GM18505 (cell line): Measurements from ENCODE around the gene SIPA1L2.

Experiments used
- ATAC-seq: cut with Tn5 transposase; IDR thresholded peaks from one replicate; pipeline ENCODE4 v1.9.1; 2021; ENCODE audit not compliant: unreplicated experiment
- POLR2A ChIP-seq: IDR thresholded peaks from 4 replicates; pipeline ENCODE4 v1.6.1; 2011; ENCODE audit warnings: borderline replicate concordance; ENCODE audit not compliant: insufficient read depth, insufficient read length; ENCODE audit errors: extremely low read depth

The SIPA1L2 gene

DNA sequence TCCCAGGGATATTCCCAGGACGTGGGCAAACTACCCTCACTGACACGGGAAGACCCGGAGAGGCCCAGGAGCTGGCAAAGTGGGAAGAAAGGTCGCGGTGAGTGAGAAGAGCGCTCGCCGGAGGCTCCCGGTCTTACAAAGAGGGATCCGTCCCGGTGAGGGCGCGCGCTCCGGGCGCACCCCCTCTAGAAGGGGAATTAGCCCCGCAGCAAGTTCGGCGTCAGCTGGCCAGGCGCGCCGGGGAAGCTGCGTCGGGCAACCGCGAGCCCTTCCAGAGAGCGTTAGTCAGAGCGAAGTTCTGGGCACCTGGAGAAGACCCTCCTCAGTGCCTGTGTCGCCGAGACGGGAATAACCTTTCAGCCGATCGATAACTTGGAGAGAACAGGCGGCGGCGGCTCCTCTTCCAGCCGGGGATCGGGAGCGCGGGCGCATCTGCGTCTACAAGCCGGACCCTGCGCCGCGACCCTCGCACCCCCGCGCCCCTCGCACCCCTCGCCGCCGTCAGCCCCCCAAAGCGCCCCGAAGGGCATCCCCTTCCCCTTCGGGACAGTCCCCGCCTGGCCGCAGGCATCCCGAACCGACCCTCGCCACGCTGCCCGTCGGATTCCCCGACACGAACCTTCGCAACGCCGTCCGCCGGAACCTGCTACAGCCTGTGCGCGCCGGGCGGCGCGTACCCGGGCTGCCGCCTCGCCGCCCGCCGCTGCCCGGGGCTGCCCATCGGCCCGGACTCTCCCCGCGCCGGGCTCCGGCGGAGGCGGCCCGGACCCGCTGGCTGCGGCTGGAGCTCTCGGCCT lies 485 bp downstream of the SIPA1L2 start:
- ATAC-seq = peak; percentile 35
- TF ChIP-seq POLR2A = no peak

DNA sequence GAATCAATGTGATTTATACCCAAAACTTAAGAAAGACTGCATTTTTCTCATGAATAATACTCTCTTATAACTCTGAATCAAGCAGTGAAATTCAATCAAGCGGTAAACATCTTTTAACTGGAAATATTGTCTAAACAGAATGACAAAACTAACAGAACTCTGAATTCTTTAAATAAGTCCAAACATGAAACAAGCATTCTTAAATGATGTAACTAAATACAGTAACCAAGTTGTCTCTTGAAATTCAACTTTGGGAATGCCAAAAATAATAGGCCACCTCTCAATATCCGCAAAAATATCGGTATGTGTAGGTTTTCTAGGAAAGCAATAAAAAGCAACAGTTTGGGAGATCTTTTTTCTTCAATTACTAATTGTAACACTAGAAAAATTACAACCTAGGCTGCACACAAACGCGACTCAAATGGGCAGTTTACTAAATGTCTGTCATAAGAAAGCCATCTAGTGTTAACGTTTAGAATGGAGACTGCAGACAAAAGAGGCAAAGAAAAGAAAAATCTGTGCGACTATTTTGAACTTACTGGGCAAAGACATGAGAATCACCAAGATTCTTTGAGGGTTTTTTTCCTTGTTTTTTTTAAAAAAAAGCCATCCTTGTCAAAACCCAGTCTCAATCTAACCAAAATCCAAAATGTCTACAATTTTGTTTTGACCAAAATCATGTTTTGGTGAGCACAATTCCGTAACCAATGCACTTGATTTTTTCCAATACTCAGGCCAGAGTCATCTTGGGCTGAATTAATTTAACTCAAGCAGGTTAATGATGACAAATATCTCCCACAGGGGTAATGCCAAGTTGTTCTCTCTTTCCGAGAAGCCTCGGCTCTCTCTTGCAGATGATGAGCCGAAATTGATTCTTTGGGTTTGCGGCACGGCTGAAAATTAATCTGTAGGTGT lies 1.3 kb downstream of the SIPA1L2 start:
- ATAC-seq = no peak
- no peak for TF ChIP-seq POLR2A

DNA sequence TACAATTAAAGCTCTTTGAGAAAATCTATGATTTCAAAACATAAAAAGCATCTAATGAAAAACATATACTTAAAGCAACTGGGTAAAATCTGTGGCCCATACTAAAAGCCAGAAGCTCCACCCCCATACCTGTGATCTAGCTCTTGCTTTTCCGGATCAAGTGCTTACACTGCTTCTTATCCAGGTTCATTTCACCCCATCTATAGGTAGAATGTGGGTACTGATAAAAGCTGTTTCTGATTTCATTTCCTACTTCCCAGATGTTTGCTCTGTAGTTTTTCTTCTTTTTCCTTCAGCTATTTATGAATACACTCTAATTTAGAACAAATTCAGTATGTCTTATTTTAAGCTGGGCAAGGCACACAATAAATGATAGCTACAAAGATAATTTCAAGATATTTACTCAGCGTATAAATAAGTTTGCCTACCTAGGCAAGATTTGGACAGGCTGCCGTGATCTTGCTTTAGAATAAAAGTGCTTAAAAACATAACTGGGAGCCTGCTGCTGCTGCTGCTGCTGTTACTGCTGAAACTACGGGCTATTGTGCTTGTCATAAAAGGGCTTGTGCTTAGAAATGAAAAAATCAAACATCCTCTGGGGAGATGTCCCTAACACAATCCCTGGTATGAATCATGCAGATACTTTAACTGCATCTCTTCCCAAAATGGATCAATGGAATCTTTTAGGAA lies 2.1 kb downstream of the SIPA1L2 start:
- TF ChIP-seq POLR2A = no peak
- ATAC-seq = no peak

DNA sequence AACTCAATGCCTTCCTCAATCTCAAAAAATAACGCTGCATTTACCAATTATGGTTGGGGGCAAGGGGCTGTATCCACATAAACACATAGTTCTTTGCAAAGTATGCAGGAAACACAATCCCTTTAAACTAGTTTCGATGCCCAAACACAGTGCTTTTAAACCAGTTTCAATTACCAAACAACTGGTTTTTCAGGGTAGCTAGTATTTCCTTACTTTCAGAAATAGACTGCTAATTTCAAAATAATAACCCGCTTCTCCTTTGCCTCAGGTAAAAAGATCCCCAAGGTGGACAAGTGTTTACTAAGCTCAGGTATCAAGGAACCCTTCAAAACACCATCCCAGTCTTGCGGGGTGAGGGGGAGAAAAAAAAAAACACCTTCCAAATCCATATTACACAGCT lies 2.8 kb downstream of the SIPA1L2 start:
- TF ChIP-seq POLR2A = no peak
- ATAC-seq = no peak

DNA sequence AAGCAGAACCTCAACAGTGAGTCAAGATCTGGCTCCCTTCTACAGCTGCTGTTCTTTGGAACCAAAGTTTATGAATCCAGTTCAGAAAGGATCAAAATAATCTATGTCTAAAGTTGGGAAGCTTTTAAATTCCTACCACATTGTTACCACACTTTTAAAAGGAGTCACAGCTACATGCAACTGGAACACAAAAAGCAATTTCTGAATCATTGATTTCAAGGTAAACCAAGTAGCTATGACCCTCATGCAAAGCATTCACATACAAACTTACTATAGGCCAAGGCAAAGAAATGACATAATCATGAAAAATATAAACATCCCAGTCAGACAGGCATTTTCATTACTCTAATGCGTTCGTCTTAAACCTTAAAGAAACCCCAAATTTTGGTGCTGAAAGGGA lies 3.5 kb downstream of the SIPA1L2 start:
- TF ChIP-seq POLR2A = no peak
- no peak for ATAC-seq

DNA sequence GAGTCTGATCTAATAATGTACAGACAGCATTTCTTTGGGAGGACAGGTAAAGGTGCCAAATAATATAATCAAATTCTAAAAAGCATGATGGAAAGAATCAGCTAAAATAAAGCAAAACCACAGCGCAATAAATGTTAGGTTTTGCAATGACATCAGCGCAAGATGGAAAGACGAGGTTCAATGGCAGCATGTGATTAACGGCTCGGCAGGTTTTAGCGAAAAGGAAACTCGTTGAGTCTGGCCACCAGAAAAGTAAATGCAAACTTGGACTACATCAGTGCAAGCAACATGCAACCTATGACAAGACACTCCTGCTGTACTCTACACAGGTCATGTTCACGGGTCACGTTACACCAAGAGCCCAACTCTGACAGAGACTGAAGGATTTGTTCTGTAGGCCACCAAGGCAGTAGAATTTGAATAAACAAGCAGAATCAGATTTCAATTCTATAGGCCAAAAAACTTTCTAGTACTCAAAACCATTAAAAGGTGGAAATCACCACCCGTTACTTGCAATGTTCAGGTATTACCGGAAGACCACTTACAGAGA lies 4.5 kb downstream of the SIPA1L2 start:
- TF ChIP-seq POLR2A = no peak
- no peak for ATAC-seq

DNA sequence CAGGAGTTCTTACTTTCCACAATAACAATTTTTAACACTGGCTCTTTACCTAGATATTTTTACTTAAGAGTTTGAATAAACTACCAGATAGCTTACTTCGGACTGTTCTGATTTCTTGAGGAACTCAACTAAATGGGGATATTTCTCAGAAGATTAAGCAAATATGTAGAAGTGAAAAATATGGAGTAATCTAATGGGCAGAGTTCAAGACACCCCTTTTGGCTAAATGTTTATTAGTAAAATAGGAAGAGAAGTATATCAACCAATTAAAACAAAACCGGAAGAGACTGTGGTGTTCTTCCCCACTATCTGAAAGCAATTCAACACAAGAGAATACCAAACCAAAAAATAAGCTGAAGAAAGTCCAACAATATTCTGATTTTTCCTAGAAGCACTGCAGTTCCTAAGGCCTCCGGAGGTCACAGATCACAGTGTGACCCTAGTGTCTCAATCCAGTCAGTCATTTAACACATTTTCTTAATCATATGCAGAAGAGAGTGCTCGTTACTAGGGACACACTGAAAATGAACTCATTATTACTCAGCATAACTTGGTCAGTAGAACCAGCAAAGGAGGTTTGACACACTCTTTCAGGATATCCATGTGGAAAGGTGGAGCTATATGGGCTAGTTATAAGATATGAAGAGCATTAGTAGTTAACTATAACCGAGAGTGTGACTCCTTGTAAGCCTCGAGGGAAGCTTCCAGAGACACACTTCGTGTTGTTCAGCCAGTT lies 5.2 kb downstream of the SIPA1L2 start:
- no peak for TF ChIP-seq POLR2A
- no peak for ATAC-seq

DNA sequence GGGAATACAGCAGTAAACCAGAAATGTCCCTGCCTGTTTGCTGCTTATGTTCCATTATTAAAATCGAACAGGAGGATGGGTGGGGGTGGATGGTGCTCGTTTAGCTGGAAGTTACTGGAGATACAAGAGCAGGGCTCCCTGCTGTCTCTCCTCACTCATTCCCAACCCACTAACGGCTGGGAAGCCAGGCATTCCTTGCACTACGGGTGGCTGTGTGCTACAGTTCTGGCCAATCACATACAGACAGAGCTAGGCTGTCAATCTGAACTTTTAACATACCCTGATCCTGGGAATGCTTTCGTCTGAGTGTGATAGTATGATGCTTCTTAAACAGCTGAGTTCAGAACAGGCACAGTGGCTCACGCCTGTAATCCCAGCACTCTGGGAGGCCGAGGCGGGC lies 7.0 kb downstream of the SIPA1L2 start:
- no peak for TF ChIP-seq POLR2A
- ATAC-seq = no peak

DNA sequence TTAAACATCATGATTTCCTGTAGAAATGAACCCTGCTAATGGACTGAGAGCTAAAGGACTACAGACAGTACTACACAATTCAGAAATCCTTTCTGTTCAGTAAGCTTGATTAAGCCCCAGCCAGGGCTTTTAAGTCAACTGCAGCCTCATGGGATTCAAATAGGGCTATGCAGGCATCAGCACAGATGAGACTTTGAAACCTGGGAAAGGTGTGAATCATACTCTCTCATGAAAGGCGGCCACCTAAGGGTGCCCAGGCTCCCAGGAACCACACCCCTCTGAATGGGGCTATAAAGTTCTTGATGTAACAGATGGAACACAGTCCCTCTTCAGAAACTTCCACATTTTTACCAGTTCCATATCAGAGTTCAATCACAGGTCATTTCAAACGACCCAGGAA lies 7.6 kb downstream of the SIPA1L2 start:
- no peak for TF ChIP-seq POLR2A
- no peak for ATAC-seq

DNA sequence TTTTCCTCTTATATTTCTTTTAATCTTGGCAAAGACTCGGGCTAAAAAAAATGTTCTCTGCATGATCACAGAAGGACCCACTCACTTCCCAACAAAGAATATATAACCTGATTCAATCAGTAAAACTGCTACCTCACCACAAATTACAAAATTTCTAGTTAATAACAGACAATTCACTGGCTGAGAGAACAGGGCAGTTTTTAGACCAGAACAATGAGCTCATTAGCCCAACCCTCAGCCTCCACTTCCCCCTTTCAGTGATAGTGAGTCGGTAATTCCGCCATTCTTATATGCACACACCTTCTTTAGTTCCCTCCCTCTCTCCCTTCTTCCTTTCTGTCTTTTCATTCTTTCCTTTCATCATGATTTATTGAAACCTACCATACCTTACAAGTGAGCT lies 8.9 kb downstream of the SIPA1L2 start:
- no peak for TF ChIP-seq POLR2A

DNA sequence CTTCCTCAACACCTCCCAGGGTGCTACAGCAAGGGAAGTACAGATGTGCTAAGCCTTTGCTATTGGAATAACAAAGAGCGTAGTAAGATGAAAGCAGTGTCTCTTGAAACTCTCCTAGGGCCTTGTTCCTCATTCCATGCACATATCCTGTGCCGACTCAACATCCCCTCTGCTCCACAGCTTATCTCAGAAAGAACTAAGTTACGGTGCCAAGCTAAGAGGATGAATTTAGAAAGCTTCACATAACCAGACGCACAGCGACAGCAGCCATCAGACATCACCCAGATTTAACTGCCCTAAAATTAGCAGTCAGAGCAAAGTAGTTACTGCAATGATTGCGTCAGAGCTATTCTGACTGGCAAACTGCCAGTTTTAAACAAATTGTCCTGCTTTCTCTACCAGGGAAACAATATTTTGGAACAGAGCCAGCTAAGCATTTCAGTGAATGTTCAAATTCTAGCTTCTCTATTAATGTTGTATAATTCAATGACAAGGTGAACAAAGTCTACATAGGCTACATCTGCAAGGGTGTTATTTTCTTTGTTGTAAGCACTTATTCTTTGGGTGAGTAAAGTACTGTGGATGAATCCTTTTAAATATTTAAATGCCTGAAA lies 9.5 kb downstream of the SIPA1L2 start:
- ATAC-seq = no peak
- TF ChIP-seq POLR2A = no peak

More for the DNA sequence above, 8.9 kb downstream of the SIPA1L2 start:
- ATAC-seq = no peak

DNA sequence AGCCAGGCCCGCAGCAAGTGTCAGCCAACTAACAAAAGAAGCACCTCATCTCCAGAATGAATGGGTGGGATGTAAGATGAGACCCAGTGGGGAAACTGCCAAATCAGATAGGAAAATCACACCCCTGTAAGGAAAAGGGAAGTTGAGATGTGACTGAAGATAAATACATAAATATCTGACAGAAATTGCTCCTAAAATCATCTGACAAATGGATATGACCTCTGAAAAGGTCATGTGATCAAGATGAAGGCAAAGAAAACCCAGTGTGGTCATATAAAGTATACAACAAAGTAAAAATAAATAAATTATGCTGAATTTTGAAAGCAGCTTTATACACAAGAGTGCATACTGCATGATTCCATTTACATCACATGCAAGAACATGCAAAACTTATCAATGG lies 12.7 kb downstream of the SIPA1L2 start:
- no peak for ATAC-seq
- no peak for TF ChIP-seq POLR2A
